Fibroblast of mammary gland (primary cell): ENCODE measurements around the gene UNC79.

Experiments used
- DNase-seq: peaks from one replicate; pipeline ENCODE4 v3.0.0-alpha.2; 2010; ENCODE audit warnings: low read depth
- H3K4me3 ChIP-seq: 2 replicates; pipeline ENCODE4 v1.5.1; 2011; ENCODE audit warnings: low read depth, mild to moderate bottlenecking, low read length, moderate library complexity; ENCODE audit not compliant: control insufficient read depth
- TF ChIP-seq, protein P1 (sequence below): conservative IDR thresholded peaks from 2 replicates; pipeline ENCODE4 v1.5.1; 2011; ENCODE audit warnings: low read depth, low read length, inconsistent platforms; ENCODE audit not compliant: control insufficient read depth, insufficient read depth

UNC79 gene

DNA sequence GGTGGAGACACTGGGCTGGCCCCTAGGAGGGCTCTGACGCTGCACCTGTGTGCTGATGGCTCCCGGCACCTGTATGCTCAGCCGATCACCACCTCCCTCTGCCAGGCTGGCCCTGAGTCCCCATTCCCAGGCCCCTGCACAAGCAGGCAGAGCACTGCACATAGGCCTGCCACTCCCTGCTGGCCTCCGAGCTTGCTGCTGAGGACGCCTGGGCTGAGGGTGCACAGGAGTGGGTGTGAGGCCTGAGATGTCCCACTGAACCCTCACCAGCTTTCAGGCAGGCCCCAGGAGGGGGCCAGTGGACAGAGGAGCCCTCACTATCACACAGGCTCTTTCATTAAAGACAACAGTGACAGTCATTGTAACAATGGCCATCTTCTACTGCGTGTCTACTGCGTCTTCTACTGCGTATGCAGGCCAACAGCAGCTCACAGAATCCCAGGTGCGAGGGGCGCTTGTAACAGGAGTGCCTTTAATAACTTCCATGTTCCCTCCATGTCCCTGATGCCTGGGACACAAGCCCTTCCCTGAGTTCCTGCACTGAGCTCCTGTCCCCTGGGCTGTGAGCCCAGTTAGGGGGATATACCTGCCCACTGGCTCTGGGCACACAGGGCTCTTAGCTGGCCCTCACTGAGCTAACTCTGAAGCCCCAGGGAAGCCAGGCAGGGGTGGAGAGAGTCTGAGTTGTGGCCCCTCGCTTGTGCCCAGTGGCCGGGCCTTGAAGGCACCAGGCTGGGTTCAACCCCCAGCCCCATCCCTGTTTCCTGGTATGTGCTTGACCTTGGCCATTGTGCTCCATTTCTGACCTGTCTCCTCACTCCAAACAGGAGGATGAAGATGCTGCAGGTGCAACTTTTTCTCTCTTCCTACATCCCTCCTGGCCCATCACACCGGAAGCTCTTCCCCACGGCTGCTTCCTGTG is 286.3 kb downstream of the UNC79 start:
- H3K4me3 ChIP-seq, result no peak overlapping the region
- no peak for DNase-seq
- TF ChIP-seq, protein P1, sequence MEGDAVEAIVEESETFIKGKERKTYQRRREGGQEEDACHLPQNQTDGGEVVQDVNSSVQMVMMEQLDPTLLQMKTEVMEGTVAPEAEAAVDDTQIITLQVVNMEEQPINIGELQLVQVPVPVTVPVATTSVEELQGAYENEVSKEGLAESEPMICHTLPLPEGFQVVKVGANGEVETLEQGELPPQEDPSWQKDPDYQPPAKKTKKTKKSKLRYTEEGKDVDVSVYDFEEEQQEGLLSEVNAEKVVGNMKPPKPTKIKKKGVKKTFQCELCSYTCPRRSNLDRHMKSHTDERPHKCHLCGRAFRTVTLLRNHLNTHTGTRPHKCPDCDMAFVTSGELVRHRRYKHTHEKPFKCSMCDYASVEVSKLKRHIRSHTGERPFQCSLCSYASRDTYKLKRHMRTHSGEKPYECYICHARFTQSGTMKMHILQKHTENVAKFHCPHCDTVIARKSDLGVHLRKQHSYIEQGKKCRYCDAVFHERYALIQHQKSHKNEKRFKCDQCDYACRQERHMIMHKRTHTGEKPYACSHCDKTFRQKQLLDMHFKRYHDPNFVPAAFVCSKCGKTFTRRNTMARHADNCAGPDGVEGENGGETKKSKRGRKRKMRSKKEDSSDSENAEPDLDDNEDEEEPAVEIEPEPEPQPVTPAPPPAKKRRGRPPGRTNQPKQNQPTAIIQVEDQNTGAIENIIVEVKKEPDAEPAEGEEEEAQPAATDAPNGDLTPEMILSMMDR, result no peak

- TF ChIP-seq, protein P1, result no peak
- DNase-seq, result no peak
- H3K4me3 ChIP-seq, result no peak overlapping the region
Observed at GRCh38 chr14:93717668-93718320, 287.1 kb downstream of the UNC79 start.

GRCh38 chr14:93719256-93719655 is 288.5 kb downstream of the UNC79 start:
- no peak overlapping the region for H3K4me3 ChIP-seq
- TF ChIP-seq, protein P1, result no peak
- DNase-seq, result no peak

DNA sequence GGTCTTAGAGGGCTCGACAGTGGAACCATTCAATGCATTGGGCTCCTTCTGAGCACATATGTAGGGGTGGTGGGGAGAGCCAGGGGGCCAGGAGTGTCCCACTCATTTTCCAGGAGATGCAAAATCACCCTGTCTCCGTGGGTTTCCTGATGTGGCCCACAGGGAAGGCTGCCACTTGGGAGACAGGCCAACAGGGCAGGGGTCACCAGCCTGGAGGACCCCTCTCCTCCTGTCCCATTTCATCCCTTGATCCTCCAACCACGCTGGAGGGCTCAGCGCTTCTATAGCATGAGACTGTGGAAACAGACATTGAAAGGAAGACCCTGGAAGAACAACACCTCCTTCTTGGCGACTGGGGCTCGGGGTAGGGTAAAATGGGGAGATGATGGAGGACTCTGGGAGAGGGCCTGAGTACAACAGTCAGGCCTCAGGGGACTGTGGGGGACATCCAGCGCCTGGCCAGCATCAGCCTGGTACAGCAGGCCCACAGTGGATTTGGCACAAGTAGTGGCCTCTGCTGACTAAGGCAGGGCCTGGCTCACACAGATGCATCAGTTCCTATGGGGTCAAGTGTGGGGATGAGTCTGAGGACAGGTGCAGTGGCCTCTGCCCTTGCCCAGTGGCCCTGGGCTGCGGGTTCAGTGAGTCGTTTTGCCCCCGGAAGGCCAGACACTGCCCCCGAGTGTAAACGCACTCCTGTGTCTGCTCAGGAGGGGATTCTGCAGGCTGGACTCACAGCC is 289.5 kb downstream of the UNC79 start:
- TF ChIP-seq, protein P1, result no peak
- H3K4me3 ChIP-seq, result no peak overlapping the region

GRCh38 chr14:93720981-93721483 is 290.3 kb downstream of the UNC79 start:
- TF ChIP-seq, protein P1, result no peak
- DNase-seq, result no peak
- H3K4me3 ChIP-seq, result no peak overlapping the region

More for the DNA sequence above, 289.5 kb downstream of the UNC79 start:
- DNase-seq, result no peak

DNA sequence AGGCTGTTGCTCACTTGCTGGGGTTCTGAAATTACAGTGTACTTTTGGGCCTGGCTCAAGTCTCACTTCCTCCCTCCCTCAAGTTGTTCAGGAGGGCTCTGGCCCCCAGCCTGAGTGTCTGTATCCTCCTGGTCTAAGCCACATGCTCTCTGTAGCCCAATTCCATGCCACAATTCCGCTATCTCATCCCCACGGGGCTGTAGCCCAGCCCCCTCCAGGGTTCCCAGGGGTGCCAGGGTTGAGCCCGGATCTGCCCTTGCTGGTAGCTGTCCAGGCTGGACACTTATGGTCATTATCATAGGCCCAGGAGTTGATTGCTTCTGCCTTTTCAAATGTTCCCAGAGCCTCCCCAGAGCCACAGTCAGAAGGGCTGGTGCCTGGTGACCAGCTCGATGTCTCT is 292.3 kb downstream of the UNC79 start:
- TF ChIP-seq, protein P1, result no peak
- no peak overlapping the region for H3K4me3 ChIP-seq
- DNase-seq, result no peak
